Karpas-422 (cell line): ENCODE data around the gene ADD1. TPM values are rescaled to one million over a fixed set of nuclear protein-coding genes. Genes with fewer than 3 reads are reported as not detected.

ENCODE experiments used
- DNase-seq: peaks from one replicate; pipeline ENCODE4 v3.0.0-alpha.2; 2015
- H2AFZ ChIP-seq: fragments of 200-600 bp; sonication (generic); 2 replicates; pipeline ENCODE4 v1.6.1; 2014; ENCODE audit warnings: antibody characterized with exemption, low read length, mixed read lengths
- H3K27ac ChIP-seq: fragments of 200-600 bp; sonication (generic); 2 replicates; pipeline ENCODE4 v1.5.1; 2014; ENCODE audit warnings: mild to moderate bottlenecking, low read length, moderate library complexity
- H3K27me3 ChIP-seq: fragments of 200-600 bp; sonication (generic); 2 replicates; pipeline ENCODE4 v1.6.1; 2014; ENCODE audit warnings: low read length, mixed read lengths
- H3K36me3 ChIP-seq: fragments of 200-600 bp; sonication (generic); 2 replicates; pipeline ENCODE4 v1.6.1; 2014; ENCODE audit warnings: low read length, mixed read lengths; ENCODE audit not compliant: insufficient read depth
- H3K4me1 ChIP-seq: fragments of 200-600 bp; sonication (generic); 2 replicates; pipeline ENCODE4 v1.6.1; 2014; ENCODE audit warnings: mild to moderate bottlenecking, low read length, mixed read lengths
- H3K4me2 ChIP-seq: fragments of 200-600 bp; sonication (generic); 2 replicates; pipeline ENCODE4 v1.6.1; 2014; ENCODE audit warnings: low read length, low read depth, mild to moderate bottlenecking; ENCODE audit not compliant: poor library complexity, severe bottlenecking
- H3K4me3 ChIP-seq: fragments of 200-600 bp; sonication (generic); 2 replicates; pipeline ENCODE4 v1.5.1; 2014; ENCODE audit warnings: mild to moderate bottlenecking, antibody characterized with exemption, low read length, mixed read lengths
- H3K79me2 ChIP-seq: fragments of 200-600 bp; sonication (generic); 2 replicates; pipeline ENCODE4 v1.6.1; 2014; ENCODE audit warnings: mild to moderate bottlenecking, low read length, mixed read lengths
- H3K9ac ChIP-seq: fragments of 200-600 bp; sonication (generic); 2 replicates; pipeline ENCODE4 v1.6.0; 2014; ENCODE audit warnings: low read length
- H3K9me2 ChIP-seq: fragments of 200-600 bp; sonication (generic), shearing (Covaris generic); replicated peaks from 2 replicates; pipeline ENCODE4 v1.6.0; 2014; ENCODE audit warnings: mild to moderate bottlenecking, low read length, moderate library complexity; ENCODE audit not compliant: insufficient read depth
- H3K9me3 ChIP-seq: fragments of 300-700, 200-600 bp; sonication (generic); 2 replicates; pipeline ENCODE4 v1.6.1; 2014; ENCODE audit warnings: low read length, mixed read lengths
- H4K20me1 ChIP-seq: fragments of 200-600 bp; sonication (generic); 2 replicates; pipeline ENCODE4 v1.6.1; 2014; ENCODE audit warnings: mild to moderate bottlenecking, antibody characterized with exemption, low read length, low read depth; ENCODE audit not compliant: insufficient read depth
- total RNA-seq: library from RNA; depleted of rRNA; stranded (reverse); fragments of >200 nt; shearing (Covaris generic); gene quantifications from 2 replicates; pipeline ENCODE4 v1.2.3, GENCODE V29; 2014; ENCODE audit warnings: low replicate concordance

Gene ADD1
- total RNA-seq, 1 experiment from 2014 or later: 69.7 TPM

DNA sequence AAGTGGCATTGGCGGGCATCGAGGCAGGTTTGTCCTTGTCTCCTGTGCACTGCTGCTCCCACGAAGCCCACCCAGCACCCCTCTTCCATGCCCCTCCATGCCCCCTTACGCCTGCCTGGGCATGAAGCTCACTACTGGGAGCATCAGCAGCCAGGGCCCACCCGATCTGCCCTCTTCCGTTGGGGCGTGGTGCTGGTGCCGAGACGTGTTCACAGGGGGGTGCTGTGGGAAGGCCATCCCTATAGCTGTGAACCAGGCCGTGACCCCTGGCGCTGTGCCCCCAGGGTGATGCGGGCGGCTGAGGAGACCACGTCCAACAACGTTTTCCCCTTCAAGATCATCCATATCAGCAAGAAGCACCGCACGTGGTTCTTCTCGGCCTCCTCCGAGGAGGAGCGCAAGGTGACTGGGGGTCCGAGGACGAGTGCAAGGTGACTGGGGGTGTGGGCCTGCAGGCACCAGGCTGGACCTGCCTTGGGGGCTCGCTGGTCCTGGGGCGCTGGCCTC lies 19.3 kb upstream of the ADD1 start:
- peaks cover 16% of the 10 kb centered on the region for H3K79me2 ChIP-seq
- H3K4me1 ChIP-seq: peaks cover 5% of the 10 kb centered on the region; the same call in 1 of the 2 replicates
- no peak overlapping the region for H3K4me3 ChIP-seq
- no peak overlapping the region for H3K27ac ChIP-seq
- no peaks in the 10 kb centered on the region; the same call in 1 of the 2 replicates for H3K36me3 ChIP-seq
- no peaks in the 10 kb centered on the region for H3K9me2 ChIP-seq
- no peak overlapping the region for H2AFZ ChIP-seq
- no peak for DNase-seq
- H4K20me1 ChIP-seq: peaks cover 6% of the 10 kb centered on the region
- H3K27me3 ChIP-seq: no peaks in the 10 kb centered on the region
- H3K9ac ChIP-seq: no peak overlapping the region
- no peaks in the 10 kb centered on the region for H3K9me3 ChIP-seq
- H3K4me2 ChIP-seq: no peak overlapping the region

DNA sequence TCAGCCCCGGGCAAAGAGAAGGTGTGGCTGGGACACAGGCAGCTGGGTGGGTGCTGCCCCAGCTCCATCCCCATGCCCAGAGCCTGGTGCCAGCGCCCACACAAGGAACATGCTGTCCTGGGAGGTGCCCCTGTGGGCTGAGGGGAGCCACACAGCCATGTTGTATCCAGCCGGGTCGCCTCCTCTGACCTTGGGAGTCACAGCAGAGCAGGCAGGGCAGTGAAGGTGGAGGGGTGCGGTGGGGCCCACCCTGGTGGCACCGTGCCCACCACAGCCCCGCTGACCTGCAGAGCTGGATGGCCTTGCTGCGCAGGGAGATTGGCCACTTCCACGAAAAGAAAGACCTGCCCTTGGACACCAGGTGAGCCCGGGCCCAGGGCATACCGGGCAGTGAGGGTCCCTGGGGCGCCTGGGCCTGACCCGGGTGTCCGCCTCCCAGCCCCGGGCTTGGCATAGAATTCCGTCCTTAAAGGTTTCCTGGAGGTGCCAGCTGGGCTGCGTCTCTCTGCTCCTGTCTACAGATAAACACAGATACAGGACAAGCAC lies 18.7 kb upstream of the ADD1 start:
- Histone ChIP-seq H3K36me3 (no peaks in the 10 kb centered on the region; the same call in 1 of the 2 replicates), H3K4me1 (peaks cover 5% of the 10 kb centered on the region; the same call in 1 of the 2 replicates), H3K27me3 (no peaks in the 10 kb centered on the region), H3K4me2 (no peak overlapping the region), H3K27ac (no peak overlapping the region), H3K9ac (no peak overlapping the region), H3K9me2 (no peaks in the 10 kb centered on the region), H3K79me2 (peaks cover 11% of the 10 kb centered on the region), H3K4me3 (no peak overlapping the region), H3K9me3 (no peaks in the 10 kb centered on the region), H2AFZ (no peak overlapping the region), H4K20me1 (peaks cover under 1% of the 10 kb centered on the region; the same call in 1 of the 2 replicates)
- DNase-seq: no peak

DNA sequence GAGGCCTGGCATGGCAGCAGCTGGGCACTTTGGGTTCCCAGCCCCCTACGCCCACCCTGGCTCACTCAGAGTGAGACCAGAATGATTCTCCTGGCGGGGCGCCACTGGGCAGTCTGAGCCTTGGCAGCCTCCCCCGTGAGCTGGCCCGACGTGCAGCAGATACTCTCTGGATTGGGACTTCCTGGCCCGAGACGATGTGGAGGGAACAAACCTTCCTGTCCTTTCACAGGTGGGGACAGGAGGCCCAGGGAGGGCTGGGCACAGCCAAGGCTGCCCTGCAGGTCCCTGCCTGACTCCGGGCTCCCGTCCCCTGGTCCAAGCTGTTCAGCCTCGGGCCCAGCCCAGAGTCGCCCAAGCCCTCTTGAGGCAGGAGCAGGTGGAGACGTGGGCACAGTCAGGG lies 17.9 kb upstream of the ADD1 start:
- no peak for DNase-seq
- Histone ChIP-seq H4K20me1 (no peaks in the 10 kb centered on the region), H2AFZ (no peak overlapping the region), H3K4me3 (no peak overlapping the region), H3K9ac (no peak overlapping the region), H3K4me1 (0 out of 2 replicates have a peak, but pooled peaks cover under 1% of the 10 kb centered on the region), H3K9me3 (no peaks in the 10 kb centered on the region), H3K4me2 (no peak overlapping the region), H3K36me3 (no peaks in the 10 kb centered on the region; the same call in 1 of the 2 replicates), H3K27me3 (no peaks in the 10 kb centered on the region), H3K9me2 (no peaks in the 10 kb centered on the region), H3K79me2 (0 out of 2 replicates have a peak, but pooled peaks cover 4% of the 10 kb centered on the region), H3K27ac (no peak overlapping the region)

DNA sequence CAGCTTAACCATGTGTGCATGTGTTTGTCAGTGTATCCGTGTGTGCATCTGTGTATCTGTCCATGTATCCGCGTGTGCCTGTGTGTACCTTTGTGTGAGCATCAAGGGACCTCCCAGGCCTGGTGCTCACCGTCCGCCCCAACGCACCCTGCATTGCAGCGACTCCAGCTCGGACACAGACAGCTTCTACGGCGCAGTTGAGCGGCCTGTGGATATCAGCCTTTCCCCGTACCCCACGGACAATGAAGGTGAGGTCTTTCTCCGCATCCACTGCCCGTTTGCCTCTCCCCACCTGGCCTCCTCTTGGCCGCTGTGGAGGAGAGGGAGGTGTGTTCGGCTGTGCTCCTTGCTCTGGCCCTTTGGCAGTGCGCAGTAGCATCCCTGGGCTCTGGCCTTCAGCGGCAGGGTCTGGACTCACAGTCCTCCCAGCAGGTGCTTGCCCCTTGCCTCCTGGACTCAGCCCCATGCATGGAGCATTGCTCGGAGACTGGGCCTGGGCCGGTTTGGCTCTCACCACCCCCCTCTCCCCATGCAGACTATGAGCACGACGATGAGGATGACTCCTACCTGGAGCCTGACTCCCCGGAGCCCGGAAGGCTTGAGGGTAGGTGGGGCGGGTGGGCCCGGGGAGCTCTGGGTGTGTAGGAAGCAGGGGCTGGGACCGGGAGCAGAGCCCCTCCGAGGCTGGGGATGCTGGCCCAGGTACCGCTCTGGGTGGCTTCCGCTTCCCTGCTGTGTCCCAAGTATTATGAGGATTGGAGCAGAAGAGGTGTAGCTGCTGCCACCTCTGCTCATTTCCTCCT lies 16.4 kb upstream of the ADD1 start:
- no peak overlapping the region for H2AFZ ChIP-seq
- no peaks in the 10 kb centered on the region; the same call in 1 of the 2 replicates for H3K36me3 ChIP-seq
- H4K20me1 ChIP-seq: 0 out of 2 replicates have a peak, but pooled peaks cover 3% of the 10 kb centered on the region
- peaks cover 8% of the 10 kb centered on the region for H3K4me1 ChIP-seq
- no peak overlapping the region for H3K9ac ChIP-seq
- no peak overlapping the region for H3K27ac ChIP-seq
- no peak for DNase-seq
- H3K9me2 ChIP-seq: no peaks in the 10 kb centered on the region
- no peak overlapping the region for H3K4me2 ChIP-seq
- no peaks in the 10 kb centered on the region for H3K79me2 ChIP-seq
- no peaks in the 10 kb centered on the region for H3K27me3 ChIP-seq
- H3K4me3 ChIP-seq: no peak overlapping the region
- no peaks in the 10 kb centered on the region for H3K9me3 ChIP-seq

DNA sequence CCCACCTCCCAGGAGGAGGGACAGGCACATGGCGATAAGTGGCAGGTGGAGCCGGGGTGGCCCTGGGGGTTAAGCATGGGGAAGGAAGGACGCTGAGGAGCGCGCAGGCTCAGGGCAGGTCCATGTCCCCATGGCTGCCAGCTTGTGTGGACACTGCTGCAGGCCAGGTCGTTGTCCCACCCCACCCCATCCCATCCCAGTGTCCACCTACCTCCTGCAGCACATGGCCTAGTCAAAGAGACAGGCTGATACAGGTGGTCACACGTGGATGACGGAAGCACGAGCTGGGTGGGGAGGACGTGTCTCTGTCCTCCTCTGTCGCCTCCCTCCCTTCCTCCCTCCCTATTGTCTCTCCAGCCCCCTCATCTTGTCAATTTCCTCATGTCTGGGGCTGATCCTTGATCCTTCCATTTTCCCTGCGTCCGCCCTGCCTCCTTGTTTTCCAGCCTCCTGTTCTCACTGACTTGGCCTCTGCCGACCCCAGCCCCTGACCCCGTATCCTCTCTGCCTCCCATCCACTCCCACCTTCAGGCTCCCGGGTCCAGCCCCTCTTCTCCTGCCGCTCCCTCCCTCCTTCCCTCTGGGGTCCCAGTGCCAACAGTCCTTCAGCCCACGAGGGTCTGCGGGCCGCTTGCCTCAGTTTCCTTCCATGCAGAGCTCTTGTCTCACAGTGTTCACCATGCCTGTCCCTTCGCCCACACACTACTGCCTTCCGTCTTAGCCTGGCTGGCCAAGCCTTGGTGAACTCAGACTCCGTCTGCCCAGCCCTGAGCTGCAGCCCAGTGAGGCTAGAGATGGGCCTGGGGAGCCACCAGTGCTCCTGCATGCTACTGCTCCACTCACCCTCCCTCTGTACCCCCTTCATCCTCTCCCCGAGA lies 15.5 kb upstream of the ADD1 start:
- Histone ChIP-seq H3K27ac (no peak overlapping the region), H3K36me3 (no peaks in the 10 kb centered on the region; the same call in 1 of the 2 replicates), H3K4me2 (no peak overlapping the region), H3K79me2 (no peaks in the 10 kb centered on the region), H3K4me1 (peaks cover 17% of the 10 kb centered on the region), H3K27me3 (no peaks in the 10 kb centered on the region), H3K9me2 (no peaks in the 10 kb centered on the region), H2AFZ (no peak overlapping the region), H3K9me3 (no peaks in the 10 kb centered on the region), H3K4me3 (no peak overlapping the region), H4K20me1 (0 out of 2 replicates have a peak, but pooled peaks cover 5% of the 10 kb centered on the region), H3K9ac (no peak overlapping the region)
- no peak for DNase-seq

DNA sequence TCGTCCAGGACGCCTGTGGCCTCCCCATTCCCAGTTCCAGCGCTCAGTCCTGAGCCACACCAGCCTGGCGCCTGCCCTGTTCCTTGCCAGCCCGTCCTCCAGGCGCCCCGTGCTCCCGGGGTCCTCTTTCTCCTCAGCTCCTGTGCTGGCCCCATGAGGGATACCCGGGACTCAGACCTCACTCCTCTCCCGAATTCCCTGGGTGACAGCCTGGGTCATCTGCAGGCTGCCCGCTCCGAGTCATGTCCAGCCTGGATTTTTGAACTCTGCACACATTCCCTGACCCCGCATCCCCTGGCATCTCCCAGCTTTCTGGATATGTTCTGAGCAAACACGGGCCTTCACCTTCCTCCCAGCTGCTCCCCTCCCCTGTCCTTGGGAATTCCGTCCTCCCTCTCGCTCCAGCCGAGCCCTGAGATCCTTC lies 14.9 kb upstream of the ADD1 start:
- no peak overlapping the region for H3K4me3 ChIP-seq
- no peak overlapping the region for H3K4me2 ChIP-seq
- no peak overlapping the region for H3K9ac ChIP-seq
- H3K9me2 ChIP-seq: no peaks in the 10 kb centered on the region
- no peak overlapping the region for H2AFZ ChIP-seq
- H3K79me2 ChIP-seq: no peaks in the 10 kb centered on the region
- 0 out of 2 replicates have a peak, but pooled peaks cover 10% of the 10 kb centered on the region for H4K20me1 ChIP-seq
- H3K36me3 ChIP-seq: no peaks in the 10 kb centered on the region; the same call in 1 of the 2 replicates
- DNase-seq: no peak
- H3K4me1 ChIP-seq: peaks cover 18% of the 10 kb centered on the region
- H3K27ac ChIP-seq: no peak overlapping the region
- H3K27me3 ChIP-seq: no peaks in the 10 kb centered on the region
- no peaks in the 10 kb centered on the region for H3K9me3 ChIP-seq

DNA sequence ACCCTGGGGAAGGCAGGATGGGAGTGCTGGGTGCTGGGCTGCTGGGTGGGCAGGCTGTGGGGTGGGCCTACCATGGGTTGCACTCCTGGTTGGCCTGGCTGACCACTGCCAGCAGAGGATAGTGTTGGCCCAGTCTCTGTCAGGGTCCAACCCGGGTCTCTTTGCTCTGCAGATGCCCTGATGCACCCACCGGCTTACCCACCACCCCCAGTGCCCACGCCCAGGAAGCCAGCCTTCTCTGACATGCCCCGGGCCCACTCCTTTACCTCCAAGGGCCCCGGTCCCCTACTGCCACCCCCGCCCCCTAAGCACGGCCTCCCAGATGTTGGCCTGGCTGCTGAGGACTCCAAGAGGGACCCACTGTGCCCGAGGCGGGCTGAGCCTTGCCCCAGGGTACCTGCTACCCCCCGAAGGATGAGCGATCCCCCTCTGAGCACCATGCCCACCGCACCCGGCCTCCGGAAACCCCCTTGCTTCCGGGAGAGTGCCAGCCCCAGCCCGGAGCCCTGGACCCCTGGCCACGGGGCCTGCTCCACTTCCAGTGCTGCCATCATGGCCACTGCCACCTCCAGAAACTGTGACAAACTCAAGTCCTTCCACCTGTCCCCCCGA lies 14.2 kb upstream of the ADD1 start:
- Histone ChIP-seq H3K4me3 (no peak overlapping the region), H3K9me2 (no peaks in the 10 kb centered on the region), H2AFZ (no peak overlapping the region), H3K79me2 (no peaks in the 10 kb centered on the region), H3K27me3 (no peaks in the 10 kb centered on the region), H3K9me3 (no peaks in the 10 kb centered on the region), H4K20me1 (0 out of 2 replicates have a peak, but pooled peaks cover 10% of the 10 kb centered on the region), H3K27ac (no peak overlapping the region), H3K9ac (no peak overlapping the region), H3K4me1 (peaks cover 25% of the 10 kb centered on the region), H3K36me3 (no peaks in the 10 kb centered on the region), H3K4me2 (no peak overlapping the region)
- no peak for DNase-seq
